ENCODE data around the gene GCC2.
"Not testable (repeated sequence)": the region's sequence is repeated elsewhere in the genome, so short reads cannot be mapped to it uniquely, and the experiment has no call there.

Gene GCC2

GRCh38 chr2:108514478-108514877 is 65.5 kb downstream of the GCC2 start:
- not testable (repeated sequence) for DNase-seq (ENCODE audit: low read depth)

DNA sequence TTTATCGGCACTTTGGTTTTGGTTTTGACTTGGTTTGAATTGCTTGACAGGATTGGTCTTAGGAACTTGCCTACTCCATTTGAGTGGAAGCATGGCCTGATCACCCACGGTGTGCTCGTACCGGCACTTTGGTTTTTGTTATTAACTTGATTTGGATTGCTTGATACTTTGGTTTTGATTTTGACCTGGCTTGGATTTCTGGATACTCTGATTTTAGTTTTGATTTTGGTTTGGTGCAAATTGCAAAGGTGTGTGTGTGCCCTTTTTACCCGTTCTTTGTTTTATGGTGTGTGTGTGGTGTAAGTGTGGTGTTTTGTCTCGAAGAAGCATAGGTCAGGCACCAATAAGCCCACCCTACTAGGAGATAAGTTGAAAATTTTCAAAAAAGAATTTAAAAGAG is 75.7 kb downstream of the GCC2 start:
- DNase-seq (ENCODE audit: low read depth): not testable (repeated sequence)

GRCh38 chr2:108525258-108525657 is 76.3 kb downstream of the GCC2 start:
- DNase-seq (ENCODE audit: low read depth): not testable (repeated sequence)

DNA sequence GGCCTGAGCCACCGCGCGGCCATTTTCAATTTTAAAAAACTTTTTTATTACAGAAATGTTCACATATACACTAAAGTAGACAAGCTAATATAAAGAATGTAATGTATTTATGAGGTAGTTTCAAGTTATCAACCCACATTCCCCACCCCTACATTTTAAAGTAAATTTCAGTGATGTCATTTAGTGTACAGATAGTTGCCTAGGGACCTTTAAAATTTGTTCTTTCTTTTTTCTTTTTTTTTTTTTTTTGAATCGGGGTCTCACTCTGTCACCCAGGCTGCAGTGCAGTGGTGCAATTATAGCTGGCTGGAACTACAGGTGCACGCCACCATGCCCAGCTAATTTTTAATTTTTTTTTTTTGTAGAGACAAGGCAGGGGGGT is 82.7 kb downstream of the GCC2 start:
- DNase-seq (ENCODE audit: low read depth): no peak

DNA sequence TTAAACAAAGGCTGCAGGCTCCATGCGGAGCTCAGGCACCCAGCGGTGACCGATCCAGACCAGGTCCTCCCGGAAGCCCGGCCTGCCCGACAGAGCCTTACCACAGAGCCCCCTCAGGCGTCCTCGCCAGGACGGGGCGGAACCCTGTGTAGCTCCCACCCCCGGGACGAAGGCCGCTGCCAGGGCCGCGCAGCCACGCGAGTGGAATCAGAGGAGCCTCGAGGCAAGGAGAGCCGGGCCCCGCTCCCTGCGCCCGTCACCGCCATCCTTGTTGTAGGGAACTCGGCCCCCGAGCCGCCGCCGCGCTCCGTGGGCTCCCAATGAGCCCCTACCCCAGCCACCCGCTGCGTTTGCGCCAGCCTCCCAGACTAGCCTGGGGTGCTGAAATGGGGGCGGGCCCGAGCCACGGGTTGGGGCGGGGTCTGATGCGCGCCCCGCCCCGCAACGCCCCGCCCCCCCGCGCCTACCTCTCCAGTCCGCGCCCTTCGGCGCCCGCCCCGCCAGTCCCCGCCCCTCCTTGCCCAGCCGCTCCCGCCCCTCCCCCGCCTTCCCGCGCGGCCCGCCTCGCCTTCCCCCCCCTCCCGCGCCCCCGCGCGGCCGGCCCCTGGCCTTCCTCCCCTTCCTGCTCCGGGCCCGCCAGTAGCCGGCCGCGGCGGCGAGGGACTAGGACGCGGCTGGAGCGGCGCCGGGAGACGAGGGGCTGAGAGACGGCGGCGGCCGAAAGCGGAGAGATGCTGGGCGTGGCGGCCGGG is 85.0 kb downstream of the GCC2 start, which contains the start of gene LIMS1:
Gene LIMS1, plus strand, starts transcription at position 639 of the 752 bp plus-strand sequence. Its CDS starts 93 bp downstream, at position 732.
- DNase-seq (ENCODE audit: low read depth): peak; percentile 82

DNA sequence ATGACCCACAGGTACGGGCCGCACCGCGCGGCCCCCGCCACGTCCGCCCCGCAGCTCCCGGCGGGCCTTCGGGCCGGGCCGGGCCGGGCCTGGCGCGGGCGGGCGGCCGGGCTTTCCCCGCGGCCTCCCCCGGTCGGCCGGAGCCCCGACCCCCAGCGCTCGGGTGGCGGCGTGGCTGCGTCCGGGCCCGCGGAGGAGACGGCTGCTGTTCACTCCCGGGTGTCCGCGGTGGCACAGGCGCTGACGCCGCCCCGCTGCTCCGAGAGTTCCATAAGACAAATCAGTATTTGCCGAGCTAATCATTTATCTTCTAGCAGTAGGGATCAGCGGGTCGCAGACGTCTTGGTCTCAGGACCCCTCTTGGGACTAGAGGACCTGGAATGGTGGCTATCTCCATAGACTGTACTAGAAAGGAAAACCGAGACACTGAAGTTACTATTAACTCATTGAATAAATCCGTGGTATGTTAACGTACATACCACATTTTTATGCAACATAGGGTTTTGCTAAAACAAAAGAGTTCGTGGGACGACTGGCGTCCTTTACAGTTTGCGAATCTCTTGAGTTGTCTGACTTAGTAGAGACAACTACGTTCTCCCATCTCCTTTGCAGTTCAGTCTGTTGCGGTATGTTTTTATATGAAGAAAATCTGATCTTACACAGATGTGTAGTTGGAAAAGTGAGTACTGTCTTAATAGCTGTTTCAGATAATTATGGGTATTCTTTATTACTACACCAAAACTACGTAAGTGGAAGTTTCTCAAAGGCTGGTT is 85.8 kb downstream of the GCC2 start:
- peak; percentile 12 for DNase-seq (ENCODE audit: low read depth)

DNA sequence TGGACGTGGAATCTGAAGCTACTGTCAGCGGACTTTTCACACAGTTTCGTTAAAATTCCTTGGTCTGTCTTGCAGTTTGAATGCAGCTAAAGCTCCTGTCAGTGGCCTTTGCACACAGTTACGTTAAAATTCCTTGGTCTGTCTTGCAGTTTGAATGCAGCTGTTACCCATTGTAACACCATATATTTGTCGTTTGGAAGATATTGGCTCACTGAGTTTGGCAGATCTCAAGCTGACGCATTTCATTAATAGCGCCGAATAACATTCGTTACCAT is 86.3 kb downstream of the GCC2 start:
- DNase-seq (ENCODE audit: low read depth): no peak

- no peak for DNase-seq (ENCODE audit: low read depth)
Measured at GRCh38 chr2:108536133-108536780, 87.3 kb downstream of the GCC2 start.

GRCh38 chr2:108536911-108537310 is 87.9 kb downstream of the GCC2 start:
- DNase-seq (ENCODE audit: low read depth): no peak

GRCh38 chr2:108538000-108538625 is 89.1 kb downstream of the GCC2 start:
- DNase-seq (ENCODE audit: low read depth): no peak

DNA sequence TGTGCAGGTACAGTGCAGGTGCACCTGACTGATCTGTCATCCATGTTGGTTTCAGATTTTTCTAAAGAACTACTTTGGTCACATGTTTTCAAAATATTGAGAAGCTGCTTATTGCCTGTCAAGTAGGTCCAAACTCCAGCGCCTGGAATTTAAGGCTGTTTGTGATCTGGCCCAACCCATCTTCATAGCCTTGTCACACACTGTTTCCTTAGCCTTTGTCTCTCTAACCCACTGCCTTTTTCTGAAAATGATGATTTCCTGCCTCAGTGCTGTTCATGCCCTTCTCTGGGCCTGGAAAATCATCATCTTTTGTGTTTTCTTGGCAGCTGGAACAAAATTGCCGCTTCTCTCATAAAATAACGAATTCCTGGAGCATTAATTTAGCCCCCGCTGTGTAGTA is 92.4 kb downstream of the GCC2 start:
- no peak for DNase-seq (ENCODE audit: low read depth)

GRCh38 chr2:108542071-108542470 is 93.1 kb downstream of the GCC2 start:
- no peak for DNase-seq (ENCODE audit: low read depth)

GRCh38 chr2:108547606-108548005 is 98.6 kb downstream of the GCC2 start:
- no peak for DNase-seq (ENCODE audit: low read depth)

GRCh38 chr2:108548208-108549003 is 99.4 kb downstream of the GCC2 start:
- no peak for DNase-seq (ENCODE audit: low read depth)

DNA sequence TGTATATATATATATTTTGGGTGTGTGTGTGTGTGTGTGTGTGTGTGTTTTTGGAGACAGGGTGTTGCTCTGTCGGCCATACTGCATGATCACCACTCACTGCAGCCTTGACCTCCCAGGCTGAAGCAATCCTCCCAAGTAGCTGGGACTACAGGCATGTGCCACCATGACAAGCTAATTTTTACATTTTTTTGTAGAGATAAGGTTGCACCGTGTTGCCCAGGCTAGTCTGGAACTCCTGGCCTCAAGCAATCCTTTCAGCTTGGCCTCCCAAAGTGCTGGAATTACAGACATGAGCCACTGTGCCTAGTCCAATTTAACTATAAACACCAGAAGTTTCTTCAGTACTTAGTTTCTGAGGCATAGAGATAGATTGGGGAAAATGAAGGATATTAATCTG is 103.6 kb downstream of the GCC2 start:
- no peak for DNase-seq (ENCODE audit: low read depth)

DNA sequence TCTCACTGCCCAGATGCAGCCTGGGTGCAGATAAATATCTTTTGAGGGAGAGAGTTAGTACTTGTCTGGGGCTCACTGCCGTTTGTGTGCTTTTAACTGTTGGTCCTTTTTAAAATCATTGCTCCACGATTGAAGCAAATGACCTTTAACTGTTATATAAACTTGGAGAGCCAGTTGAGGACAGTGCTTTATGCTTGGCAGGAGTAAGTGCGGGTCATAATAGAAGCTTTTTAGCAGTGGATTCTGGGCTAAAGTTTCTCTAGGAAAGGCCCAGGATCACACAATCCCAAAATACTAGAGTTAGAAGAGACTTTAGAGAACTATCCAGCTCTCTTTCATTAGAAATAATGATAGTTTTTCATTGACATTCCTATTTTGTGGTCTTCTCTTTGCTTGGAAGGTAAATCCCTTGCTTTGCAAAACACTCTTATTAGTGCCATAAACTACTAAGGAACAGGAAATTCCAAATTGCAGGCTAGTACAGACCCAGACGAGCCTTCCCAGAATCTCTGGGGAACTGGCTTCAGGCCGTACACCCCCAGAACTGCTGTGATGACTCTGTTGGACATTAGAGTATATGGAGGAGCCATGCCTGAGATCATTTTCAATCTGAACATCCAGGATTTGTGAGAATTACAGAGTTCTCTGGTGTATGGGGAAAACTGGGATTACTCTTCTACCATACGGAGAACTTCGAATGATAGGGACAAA is 104.4 kb downstream of the GCC2 start:
- DNase-seq (ENCODE audit: low read depth): no peak

GRCh38 chr2:108554528-108554927 is 105.5 kb downstream of the GCC2 start:
- DNase-seq (ENCODE audit: low read depth): no peak

DNA sequence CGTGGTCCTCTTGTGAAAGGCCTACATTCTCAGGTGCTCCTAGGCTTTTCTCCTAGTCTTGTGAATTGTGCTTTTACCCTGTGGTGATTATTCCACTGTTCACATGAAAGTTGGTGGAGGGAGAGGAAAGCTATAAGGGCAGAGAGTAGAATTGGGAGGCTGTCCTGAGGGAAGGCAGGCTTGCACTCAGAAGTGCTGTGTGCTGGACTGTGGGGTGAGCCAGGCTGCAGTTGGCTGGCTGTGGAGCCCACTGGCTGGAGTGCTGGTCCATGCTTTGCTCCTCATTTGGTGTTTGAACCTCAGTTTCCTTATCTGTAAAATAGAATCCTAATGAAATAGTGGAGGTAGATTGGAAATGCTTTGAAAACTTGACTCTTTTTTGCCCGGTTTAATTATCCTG is 106.6 kb downstream of the GCC2 start:
- no peak for DNase-seq (ENCODE audit: low read depth)

- DNase-seq (ENCODE audit: low read depth): not testable (repeated sequence)
Measured at GRCh38 chr2:108556581-108556980, 107.6 kb downstream of the GCC2 start.
